Epithelial cell of esophagus (primary cell): Measurements from ENCODE around the gene GALNT16.

Source experiments
- DNase-seq: peaks from one replicate; pipeline ENCODE4 v3.0.0; 2010; ENCODE audit warnings: low read depth
- H3K4me3 ChIP-seq: 2 replicates; pipeline ENCODE4 v1.5.1; 2011; ENCODE audit warnings: mild to moderate bottlenecking, low read length, control low read depth
- TF ChIP-seq, protein P1 (sequence below): IDR thresholded peaks from 2 replicates; pipeline ENCODE4 v1.5.1; 2011; ENCODE audit warnings: low read depth, mild to moderate bottlenecking, low read length, control low read depth, inconsistent platforms; ENCODE audit not compliant: insufficient read depth; ENCODE audit errors: missing control alignments

GALNT16 gene

DNA sequence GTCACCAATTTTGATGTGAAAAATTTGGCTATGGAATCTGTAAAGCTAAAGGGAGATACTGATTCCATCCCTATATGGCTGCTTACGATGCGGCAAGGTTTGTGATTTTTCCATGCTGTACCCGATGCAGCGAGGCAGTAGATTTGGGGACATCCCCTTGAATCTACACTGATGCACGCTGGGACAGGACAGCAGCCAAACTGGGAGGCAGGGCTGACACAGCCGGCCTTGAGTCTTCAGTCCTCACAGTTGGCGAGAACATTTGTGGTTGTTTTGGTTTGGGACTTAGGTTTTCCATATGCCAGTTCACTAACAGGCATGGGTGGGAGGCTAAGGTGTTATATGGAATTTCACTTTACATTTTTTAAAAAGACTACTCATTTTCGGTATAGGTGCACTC lies 3.8 kb downstream of the GALNT16 start:
- TF ChIP-seq, protein P1, sequence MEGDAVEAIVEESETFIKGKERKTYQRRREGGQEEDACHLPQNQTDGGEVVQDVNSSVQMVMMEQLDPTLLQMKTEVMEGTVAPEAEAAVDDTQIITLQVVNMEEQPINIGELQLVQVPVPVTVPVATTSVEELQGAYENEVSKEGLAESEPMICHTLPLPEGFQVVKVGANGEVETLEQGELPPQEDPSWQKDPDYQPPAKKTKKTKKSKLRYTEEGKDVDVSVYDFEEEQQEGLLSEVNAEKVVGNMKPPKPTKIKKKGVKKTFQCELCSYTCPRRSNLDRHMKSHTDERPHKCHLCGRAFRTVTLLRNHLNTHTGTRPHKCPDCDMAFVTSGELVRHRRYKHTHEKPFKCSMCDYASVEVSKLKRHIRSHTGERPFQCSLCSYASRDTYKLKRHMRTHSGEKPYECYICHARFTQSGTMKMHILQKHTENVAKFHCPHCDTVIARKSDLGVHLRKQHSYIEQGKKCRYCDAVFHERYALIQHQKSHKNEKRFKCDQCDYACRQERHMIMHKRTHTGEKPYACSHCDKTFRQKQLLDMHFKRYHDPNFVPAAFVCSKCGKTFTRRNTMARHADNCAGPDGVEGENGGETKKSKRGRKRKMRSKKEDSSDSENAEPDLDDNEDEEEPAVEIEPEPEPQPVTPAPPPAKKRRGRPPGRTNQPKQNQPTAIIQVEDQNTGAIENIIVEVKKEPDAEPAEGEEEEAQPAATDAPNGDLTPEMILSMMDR = no peak
- DNase-seq = no peak
- no peak overlapping the region for H3K4me3 ChIP-seq

DNA sequence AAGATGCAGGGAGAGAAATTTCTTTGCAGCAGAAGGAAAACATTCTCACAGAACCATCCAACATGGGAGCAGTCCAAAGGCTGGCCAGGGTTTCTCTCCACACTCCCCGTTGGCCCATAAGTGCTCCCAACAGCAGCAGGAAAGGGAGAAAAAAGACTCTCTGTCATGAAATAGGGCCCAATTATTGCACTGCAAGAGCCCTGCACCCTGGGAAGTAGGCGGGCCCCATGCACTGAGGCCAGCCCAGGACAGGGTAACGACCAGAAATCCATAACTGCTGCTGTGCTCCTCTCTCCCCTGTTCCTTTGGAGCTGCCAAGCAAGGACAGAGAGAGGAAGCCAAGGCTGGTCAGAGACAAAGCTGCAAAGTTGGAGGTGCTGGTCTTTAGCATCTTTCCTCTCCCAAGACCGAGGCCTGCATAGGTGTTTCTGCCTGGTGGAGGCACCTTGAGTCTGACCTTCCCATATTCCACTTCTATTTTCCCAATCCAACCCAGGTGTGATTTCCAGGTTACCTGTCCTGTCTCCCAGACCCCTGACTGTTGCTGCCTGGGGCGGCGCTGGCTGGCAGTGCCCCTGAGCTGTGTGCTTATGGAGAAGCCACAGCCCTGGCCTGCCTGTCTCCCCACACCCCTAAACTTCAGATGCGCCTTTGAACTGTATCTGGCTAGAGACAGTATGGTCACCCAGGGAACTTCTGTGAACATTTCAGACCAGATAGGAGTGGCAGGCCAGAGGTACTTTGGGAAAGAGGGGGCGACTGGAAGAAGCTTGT lies 6.8 kb downstream of the GALNT16 start:
- TF ChIP-seq, protein P1 = no peak
- DNase-seq = no peak
- H3K4me3 ChIP-seq = no peak overlapping the region

DNA sequence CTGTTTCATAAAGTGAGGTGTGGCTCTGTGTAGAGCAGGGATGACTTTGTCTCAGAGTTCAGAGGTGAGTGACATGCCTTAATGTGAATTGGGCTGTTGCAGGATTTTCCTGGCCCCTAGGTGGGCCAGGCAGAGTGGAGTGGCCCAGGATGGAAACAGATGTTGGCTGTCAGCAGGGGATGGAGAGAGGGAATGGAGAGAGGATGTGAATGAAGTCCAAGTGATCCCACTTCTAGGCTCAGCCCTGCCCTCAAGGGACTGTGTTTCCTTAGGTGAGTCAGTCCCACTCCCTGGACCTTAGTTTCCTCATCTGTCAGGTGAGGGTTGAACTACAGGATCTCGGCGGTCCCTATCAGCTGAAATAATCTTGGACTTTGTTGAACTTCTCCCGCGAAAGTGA lies 7.5 kb downstream of the GALNT16 start:
- no peak overlapping the region for H3K4me3 ChIP-seq
- TF ChIP-seq, protein P1 = no peak
- DNase-seq = peak; percentile 16

DNA sequence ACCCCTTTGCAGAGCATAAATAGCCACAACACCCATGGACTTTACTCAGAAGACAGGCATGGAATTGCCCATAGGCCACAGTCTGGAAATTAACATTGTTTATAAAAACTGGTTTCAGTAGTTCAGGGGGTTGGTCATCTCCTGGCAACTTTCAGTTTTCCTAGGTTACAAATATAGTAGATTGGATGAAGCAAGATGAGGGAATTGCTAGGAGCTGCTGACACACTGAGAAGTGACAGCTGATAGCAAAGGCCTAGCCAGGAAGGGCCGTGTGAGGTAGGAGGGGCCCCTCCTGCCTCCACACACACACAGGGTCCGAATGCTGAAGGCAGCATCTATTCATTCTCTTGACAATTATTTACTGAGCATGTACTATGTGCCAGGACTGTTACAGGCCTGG lies 8.3 kb downstream of the GALNT16 start:
- TF ChIP-seq, protein P1 = no peak

DNA sequence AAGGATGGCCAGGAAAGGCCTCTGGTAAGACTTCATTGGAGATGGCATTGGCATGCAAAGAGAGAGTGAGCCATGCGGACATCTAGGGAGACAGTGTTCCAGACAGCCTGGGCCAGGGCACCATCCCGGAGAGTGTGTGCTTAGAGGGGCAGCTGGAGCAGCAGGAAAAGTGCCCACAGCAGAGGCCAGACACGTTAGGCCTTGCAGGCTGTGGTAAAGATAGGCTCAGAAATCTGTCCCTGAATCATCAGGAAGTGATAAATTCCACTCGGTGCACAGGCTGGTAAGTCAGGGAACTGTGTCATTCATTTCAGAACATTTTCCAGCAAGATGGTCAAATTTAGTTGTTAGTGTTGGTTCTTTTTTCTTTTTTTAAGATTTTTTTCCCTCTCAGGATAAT lies 8.8 kb downstream of the GALNT16 start:
- peak; percentile 73 for DNase-seq
- H3K4me3 ChIP-seq = no peak overlapping the region
- TF ChIP-seq, protein P1 = no peak

More for the DNA sequence above, 8.3 kb downstream of the GALNT16 start:
- no peak overlapping the region for H3K4me3 ChIP-seq
- DNase-seq = no peak

DNA sequence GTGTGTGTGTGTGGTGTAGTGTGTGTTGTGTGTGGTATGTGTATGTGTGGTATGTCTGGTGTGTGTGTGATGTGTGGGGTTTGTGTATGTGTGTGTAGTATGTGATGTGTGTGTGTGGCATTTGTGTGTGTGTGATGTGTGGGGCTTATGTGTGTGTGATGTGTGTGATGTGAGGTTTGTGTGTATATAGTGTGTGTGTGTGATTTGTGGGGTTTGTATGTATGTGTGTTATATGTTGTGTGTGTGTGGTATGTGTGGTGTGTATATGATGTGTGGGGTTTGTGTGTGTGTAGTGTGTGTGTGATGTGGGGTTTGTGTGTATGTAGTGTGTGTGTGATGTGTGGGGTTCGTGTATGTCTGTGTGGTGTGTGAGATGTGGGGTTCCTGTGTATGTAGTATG lies 9.4 kb downstream of the GALNT16 start:
- DNase-seq = no peak
- no peak overlapping the region for H3K4me3 ChIP-seq
- TF ChIP-seq, protein P1 = no peak

DNA sequence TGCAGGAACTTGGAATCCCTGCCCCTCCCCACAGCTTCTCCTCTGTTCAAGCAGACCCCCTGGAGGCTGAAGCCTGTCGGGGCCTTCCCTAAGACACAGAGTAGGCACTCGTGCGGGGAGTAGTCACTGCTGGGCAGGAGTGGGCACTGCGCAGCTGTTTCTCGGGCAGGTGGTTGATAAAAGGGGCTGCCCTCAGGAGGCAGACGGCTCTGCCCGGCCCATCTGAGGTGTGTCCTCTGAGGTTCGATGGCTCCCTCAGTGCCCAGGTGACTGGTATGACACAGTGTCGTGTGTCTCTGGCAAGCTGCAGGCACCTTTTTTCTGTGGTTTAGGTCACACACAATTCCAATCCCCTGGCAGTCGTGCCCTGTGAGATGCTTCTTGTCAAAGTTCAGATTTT lies 10.1 kb downstream of the GALNT16 start:
- TF ChIP-seq, protein P1 = no peak
- DNase-seq = no peak
- H3K4me3 ChIP-seq = no peak overlapping the region
